Trophoblast cell (in vitro differentiated cells and primary cell): ENCODE data around the gene RNF186.

Experiments
- DNase-seq, 2 donors: peaks; one replicate each; pipeline ENCODE4 v3.0.0-alpha.2; 2016
- H2AFZ ChIP-seq: 2 replicates; pipeline ENCODE4 v1.6.1; 2013; ENCODE audit warnings: low read length, moderate library complexity, mild to moderate bottlenecking; ENCODE audit not compliant: insufficient read depth, poor library complexity
- H2AK5ac ChIP-seq: 2 replicates; pipeline ENCODE4 v1.6.1; 2013; ENCODE audit warnings: mild to moderate bottlenecking, low read length
- H2BK120ac ChIP-seq: 2 replicates; pipeline ENCODE4 v1.6.1; 2013; ENCODE audit warnings: low read length, mild to moderate bottlenecking, moderate library complexity; ENCODE audit not compliant: insufficient read depth, poor library complexity
- H2BK12ac ChIP-seq: 2 replicates; pipeline ENCODE4 v1.6.1; 2013; ENCODE audit warnings: mild to moderate bottlenecking, low read length, moderate library complexity
- H2BK5ac ChIP-seq: 2 replicates; pipeline ENCODE4 v1.6.1; 2013; ENCODE audit warnings: low read length, low read depth, moderate library complexity, mild to moderate bottlenecking; ENCODE audit not compliant: poor library complexity
- H3K14ac ChIP-seq: 2 replicates; pipeline ENCODE4 v1.6.1; 2013; ENCODE audit warnings: mild to moderate bottlenecking, low read length
- H3K18ac ChIP-seq: 2 replicates; pipeline ENCODE4 v1.6.1; 2013; ENCODE audit warnings: mild to moderate bottlenecking, low read length
- H3K23ac ChIP-seq: 2 replicates; pipeline ENCODE4 v1.6.1; 2013; ENCODE audit warnings: low read length
- H3K27ac ChIP-seq: 2 replicates; pipeline ENCODE4 v1.5.1; 2013; ENCODE audit warnings: low read depth, mild to moderate bottlenecking, inconsistent platforms, low read length, moderate library complexity
- H3K27me3 ChIP-seq: 2 replicates; pipeline ENCODE4 v1.6.1; 2013; ENCODE audit warnings: inconsistent platforms, mild to moderate bottlenecking, low read length, moderate library complexity; ENCODE audit not compliant: insufficient read depth
- H3K36me3 ChIP-seq, 2 experiments: 1 replicate in 1 of 2; 2 replicates in 1 of 2; pipeline ENCODE4 v1.6.1; 2013; ENCODE audit warnings: low read length in 2 of 2, mild to moderate bottlenecking in 2 of 2, moderate library complexity in 1 of 2; ENCODE audit not compliant: insufficient read depth in 2 of 2, control insufficient read depth in 1 of 2
- H3K4ac ChIP-seq: 2 replicates; pipeline ENCODE4 v1.6.1; 2013; ENCODE audit warnings: low read depth, mild to moderate bottlenecking, low read length, moderate library complexity
- H3K4me1 ChIP-seq, 2 experiments: 1 replicate in 1 of 2; 2 replicates in 1 of 2; pipeline ENCODE4 v1.6.1; 2013; ENCODE audit warnings: low read length in 2 of 2, mild to moderate bottlenecking in 2 of 2, moderate library complexity in 1 of 2; ENCODE audit not compliant: insufficient read depth in 2 of 2, control insufficient read depth in 1 of 2
- H3K4me2 ChIP-seq: 2 replicates; pipeline ENCODE4 v1.6.1; 2013; ENCODE audit warnings: inconsistent platforms, mild to moderate bottlenecking, low read length, moderate library complexity
- H3K4me3 ChIP-seq: 2 replicates; pipeline ENCODE4 v1.5.1; 2013; ENCODE audit warnings: mild to moderate bottlenecking, low read depth, low read length, inconsistent platforms
- H3K79me1 ChIP-seq: one replicate; pipeline ENCODE4 v1.6.1; 2013; ENCODE audit warnings: low read length
- H3K79me2 ChIP-seq: 2 replicates; pipeline ENCODE4 v1.6.1; 2013; ENCODE audit warnings: low read length, mild to moderate bottlenecking; ENCODE audit not compliant: control insufficient read depth, insufficient read depth, poor library complexity
- H3K9ac ChIP-seq: 2 replicates; pipeline ENCODE4 v1.6.1; 2013; ENCODE audit warnings: mild to moderate bottlenecking, low read length
- H3K9me3 ChIP-seq: 2 replicates; pipeline ENCODE4 v1.6.1; 2013; ENCODE audit warnings: low read depth, mild to moderate bottlenecking, control low read depth, inconsistent platforms, low read length; ENCODE audit not compliant: insufficient read depth
- H4K12ac ChIP-seq: 2 replicates; pipeline ENCODE4 v1.6.1; 2013; ENCODE audit warnings: low read depth, mild to moderate bottlenecking, low read length, moderate library complexity
- H4K8ac ChIP-seq: 2 replicates; pipeline ENCODE4 v1.6.1; 2013; ENCODE audit warnings: low read depth, mild to moderate bottlenecking, low read length, moderate library complexity
- H4K91ac ChIP-seq: one replicate; pipeline ENCODE4 v1.6.1; 2013; ENCODE audit warnings: low read depth, mild to moderate bottlenecking, low read length, moderate library complexity
- whole genome bisulfite sequencing: extraction: QIAGEN DNeasy Blood & Tissue Kit; methylation state at CpG from one replicate; pipeline ENCODE4 v1.1.7; 2013; ENCODE audit warnings: missing lambda C conversion rate; ENCODE audit not compliant: insufficient read length, insufficient coverage; ENCODE audit errors: extremely low coverage; 5-methylcytosine and 5-hydroxymethylcytosine counted together

Gene RNF186

GRCh38 chr1:19773485-19773884 is 41.6 kb downstream of the RNF186 start:
- Histone ChIP-seq H3K79me1 (no peaks in the 10 kb centered on the region), H3K4me1 (peaks cover 7% of the 10 kb centered on the region in 2 experiments), H3K23ac (no peak overlapping the region), H4K12ac (no peak overlapping the region), H3K36me3 (no peaks in the 10 kb centered on the region), H3K9me3 (peaks cover 1% of the 10 kb centered on the region), H3K4me2 (no peak overlapping the region), H3K79me2 (no peaks in the 10 kb centered on the region), H3K27ac (no peak overlapping the region), H2AFZ (no peak overlapping the region), H3K27me3 (no peaks in the 10 kb centered on the region), H2AK5ac (no peak overlapping the region), H2BK120ac (no peak overlapping the region), H3K18ac (no peak overlapping the region), H3K9ac (no peak overlapping the region), H3K4ac (no peak overlapping the region), H3K14ac (no peak overlapping the region), H4K8ac (no peak overlapping the region), H2BK12ac (no peak overlapping the region), H4K91ac (no peak overlapping the region), H2BK5ac (no peak overlapping the region), H3K4me3 (no peak overlapping the region)
- no peak for DNase-seq
- no CpG with 5 or more reads among the region's 4 CpGs for whole genome bisulfite sequencing

- no CpG with 5 or more reads among the region's 9 CpGs for WGBS
- no peak overlapping the region for H2BK120ac ChIP-seq
These were observed 43.0 kb downstream of the RNF186 start for GRCh38 chr1:19772053-19772452.

GRCh38 chr1:19771350-19771749 is 43.7 kb downstream of the RNF186 start:
- Histone ChIP-seq H3K79me2 (no peaks in the 10 kb centered on the region), H2BK120ac (no peak overlapping the region), H2BK12ac (no peak overlapping the region), H3K79me1 (no peaks in the 10 kb centered on the region), H3K9me3 (peaks cover 1% of the 10 kb centered on the region), H3K36me3 (peaks cover 0 to 2% of the 10 kb centered on the region in 2 experiments), H3K4me1 (peaks cover 7 to 10% of the 10 kb centered on the region in 2 experiments), H3K4me2 (no peak overlapping the region), H2AFZ (no peak overlapping the region), H3K4me3 (no peak overlapping the region), H3K18ac (no peak overlapping the region), H3K27me3 (no peaks in the 10 kb centered on the region), H3K27ac (no peak overlapping the region), H3K4ac (no peak overlapping the region), H2BK5ac (no peak overlapping the region), H3K14ac (no peak overlapping the region), H3K9ac (no peak overlapping the region), H3K23ac (no peak overlapping the region), H2AK5ac (no peak overlapping the region), H4K12ac (no peak overlapping the region), H4K8ac (no peak overlapping the region), H4K91ac (no peak overlapping the region)
- WGBS: no CpG with 5 or more reads among the region's 6 CpGs
- DNase-seq: no peak

More at GRCh38 chr1:19772053-19772452, 43.0 kb downstream of the RNF186 start:
- Histone ChIP-seq H4K8ac (no peak overlapping the region), H3K4me2 (no peak overlapping the region), H3K4me1 (peaks cover 7 to 10% of the 10 kb centered on the region in 2 experiments), H3K27me3 (no peaks in the 10 kb centered on the region), H3K79me1 (no peaks in the 10 kb centered on the region), H3K36me3 (peaks cover 0 to 2% of the 10 kb centered on the region in 2 experiments), H3K23ac (no peak overlapping the region), H3K4me3 (no peak overlapping the region), H2BK5ac (no peak overlapping the region), H3K79me2 (no peaks in the 10 kb centered on the region), H4K12ac (no peak overlapping the region), H3K14ac (no peak overlapping the region), H4K91ac (no peak overlapping the region), H2BK12ac (no peak overlapping the region), H3K9me3 (peaks cover 1% of the 10 kb centered on the region), H3K4ac (no peak overlapping the region), H3K9ac (no peak overlapping the region), H3K18ac (no peak overlapping the region), H3K27ac (no peak overlapping the region), H2AK5ac (no peak overlapping the region), H2AFZ (no peak overlapping the region)
- DNase-seq: no peak

GRCh38 chr1:19770436-19771190 is 44.5 kb downstream of the RNF186 start:
- Histone ChIP-seq H3K27me3 (no peaks in the 10 kb centered on the region), H3K27ac (no peak overlapping the region), H3K36me3 (peaks cover 0 to 2% of the 10 kb centered on the region in 2 experiments), H3K4ac (no peak overlapping the region), H3K14ac (no peak overlapping the region), H3K4me3 (no peak overlapping the region), H3K4me2 (no peak overlapping the region), H3K79me2 (no peaks in the 10 kb centered on the region), H3K23ac (no peak overlapping the region), H3K9me3 (peaks cover 1% of the 10 kb centered on the region), H2AK5ac (no peak overlapping the region), H2BK120ac (no peak overlapping the region), H3K9ac (no peak overlapping the region), H2AFZ (no peak overlapping the region), H3K79me1 (no peaks in the 10 kb centered on the region), H4K8ac (no peak overlapping the region), H4K91ac (no peak overlapping the region), H3K4me1 (peaks cover 10 to 11% of the 10 kb centered on the region in 2 experiments), H2BK12ac (no peak overlapping the region), H2BK5ac (no peak overlapping the region), H3K18ac (no peak overlapping the region), H4K12ac (no peak overlapping the region)
- WGBS: no CpG with 5 or more reads among the region's 10 CpGs
- DNase-seq: no peak
